ENCODE data around the gene ZCCHC10. TPM values are rescaled to one million over a fixed set of nuclear protein-coding genes. Genes with fewer than 3 reads are reported as not detected.
A peak's percentile ranks its signal among the peaks of the same experiment; 100 is the strongest.

Gene ZCCHC10
- total and polyA plus RNA-seq, 9 of the 15 experiments (the other 6 are each of a cell fraction or from before 2014, with no cell fraction given) = 11.9 to 146 (median 51.8) TPM

DNA sequence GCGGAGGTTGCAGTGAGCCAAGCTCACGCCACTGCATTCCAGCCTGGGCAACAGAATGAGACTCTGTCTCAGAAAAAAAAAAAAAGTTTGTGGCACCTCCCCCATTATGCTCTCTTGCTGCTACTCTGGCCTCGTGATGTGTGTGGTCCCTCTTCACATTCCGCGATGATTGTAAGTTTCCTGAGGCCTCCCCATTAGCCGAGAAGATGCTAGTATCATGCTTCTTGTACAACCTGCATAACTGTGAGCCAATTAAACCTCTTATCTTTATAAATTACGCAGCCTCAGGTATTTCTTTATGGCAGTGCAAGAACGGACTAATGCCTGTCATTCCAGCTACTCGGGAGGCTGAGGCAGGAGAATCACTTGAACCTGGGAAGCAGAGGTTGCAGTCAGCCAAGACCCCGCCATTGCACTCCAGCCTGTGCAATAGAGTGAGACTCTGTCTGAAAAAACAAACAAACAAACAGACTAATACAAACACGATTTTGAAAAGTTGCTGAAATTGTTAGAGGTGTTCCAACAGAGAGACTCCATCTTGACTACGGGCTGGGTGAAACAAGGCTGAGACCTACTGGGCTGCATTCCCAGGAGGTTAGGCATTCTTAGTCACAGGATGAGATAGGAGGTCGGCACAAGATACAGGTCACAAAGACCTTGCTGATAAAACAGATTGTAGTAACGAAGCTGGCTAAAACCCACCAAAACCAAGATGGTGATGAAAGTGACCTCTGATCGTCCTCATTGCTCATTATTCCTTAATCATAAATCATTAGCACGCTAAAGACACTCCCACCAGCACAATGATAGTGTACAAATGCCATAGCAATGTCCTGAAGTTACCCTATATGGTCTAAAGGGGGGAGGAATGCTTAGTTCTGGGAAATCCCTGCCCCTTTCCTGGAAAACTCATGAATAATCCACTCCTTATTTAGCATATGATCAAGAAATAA, 54.6 kb downstream of the ZCCHC10 start (continued):
- TF ChIP-seq MCM7 (IDR thresholded peaks at IDR 0.05) (no peak), GABPA (tag; conservative IDR thresholded peaks at IDR 0.05; ENCODE audit: low read depth) (no peak), ZNF316 (IDR thresholded peaks at IDR 0.05) (peak; percentile 23; the same call in 1 of the 2 replicates)
- TF ChIP-seq, protein P1, sequence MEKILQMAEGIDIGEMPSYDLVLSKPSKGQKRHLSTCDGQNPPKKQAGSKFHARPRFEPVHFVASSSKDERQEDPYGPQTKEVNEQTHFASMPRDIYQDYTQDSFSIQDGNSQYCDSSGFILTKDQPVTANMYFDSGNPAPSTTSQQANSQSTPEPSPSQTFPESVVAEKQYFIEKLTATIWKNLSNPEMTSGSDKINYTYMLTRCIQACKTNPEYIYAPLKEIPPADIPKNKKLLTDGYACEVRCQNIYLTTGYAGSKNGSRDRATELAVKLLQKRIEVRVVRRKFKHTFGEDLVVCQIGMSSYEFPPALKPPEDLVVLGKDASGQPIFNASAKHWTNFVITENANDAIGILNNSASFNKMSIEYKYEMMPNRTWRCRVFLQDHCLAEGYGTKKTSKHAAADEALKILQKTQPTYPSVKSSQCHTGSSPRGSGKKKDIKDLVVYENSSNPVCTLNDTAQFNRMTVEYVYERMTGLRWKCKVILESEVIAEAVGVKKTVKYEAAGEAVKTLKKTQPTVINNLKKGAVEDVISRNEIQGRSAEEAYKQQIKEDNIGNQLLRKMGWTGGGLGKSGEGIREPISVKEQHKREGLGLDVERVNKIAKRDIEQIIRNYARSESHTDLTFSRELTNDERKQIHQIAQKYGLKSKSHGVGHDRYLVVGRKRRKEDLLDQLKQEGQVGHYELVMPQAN (IDR thresholded peaks at IDR 0.05; ENCODE audit: borderline replicate concordance) = no peak
- TF ChIP-seq, protein P2, sequence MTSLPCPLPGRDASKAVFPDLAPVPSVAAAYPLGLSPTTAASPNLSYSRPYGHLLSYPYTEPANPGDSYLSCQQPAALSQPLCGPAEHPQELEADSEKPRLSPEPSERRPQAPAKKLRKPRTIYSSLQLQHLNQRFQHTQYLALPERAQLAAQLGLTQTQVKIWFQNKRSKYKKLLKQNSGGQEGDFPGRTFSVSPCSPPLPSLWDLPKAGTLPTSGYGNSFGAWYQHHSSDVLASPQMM (CRISPR knock-in tag; IDR thresholded peaks at IDR 0.05) = no peak
- TF ChIP-seq, protein P3, sequence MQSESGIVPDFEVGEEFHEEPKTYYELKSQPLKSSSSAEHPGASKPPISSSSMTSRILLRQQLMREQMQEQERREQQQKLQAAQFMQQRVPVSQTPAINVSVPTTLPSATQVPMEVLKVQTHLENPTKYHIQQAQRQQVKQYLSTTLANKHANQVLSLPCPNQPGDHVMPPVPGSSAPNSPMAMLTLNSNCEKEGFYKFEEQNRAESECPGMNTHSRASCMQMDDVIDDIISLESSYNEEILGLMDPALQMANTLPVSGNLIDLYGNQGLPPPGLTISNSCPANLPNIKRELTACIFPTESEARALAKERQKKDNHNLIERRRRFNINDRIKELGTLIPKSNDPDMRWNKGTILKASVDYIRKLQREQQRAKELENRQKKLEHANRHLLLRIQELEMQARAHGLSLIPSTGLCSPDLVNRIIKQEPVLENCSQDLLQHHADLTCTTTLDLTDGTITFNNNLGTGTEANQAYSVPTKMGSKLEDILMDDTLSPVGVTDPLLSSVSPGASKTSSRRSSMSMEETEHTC (IDR thresholded peaks at IDR 0.05) = no peak
- TF ChIP-seq, protein P4, sequence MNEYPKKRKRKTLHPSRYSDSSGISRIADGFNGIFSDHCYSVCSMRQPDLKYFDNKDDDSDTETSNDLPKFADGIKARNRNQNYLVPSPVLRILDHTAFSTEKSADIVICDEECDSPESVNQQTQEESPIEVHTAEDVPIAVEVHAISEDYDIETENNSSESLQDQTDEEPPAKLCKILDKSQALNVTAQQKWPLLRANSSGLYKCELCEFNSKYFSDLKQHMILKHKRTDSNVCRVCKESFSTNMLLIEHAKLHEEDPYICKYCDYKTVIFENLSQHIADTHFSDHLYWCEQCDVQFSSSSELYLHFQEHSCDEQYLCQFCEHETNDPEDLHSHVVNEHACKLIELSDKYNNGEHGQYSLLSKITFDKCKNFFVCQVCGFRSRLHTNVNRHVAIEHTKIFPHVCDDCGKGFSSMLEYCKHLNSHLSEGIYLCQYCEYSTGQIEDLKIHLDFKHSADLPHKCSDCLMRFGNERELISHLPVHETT (CRISPR knock-in tag; conservative IDR thresholded peaks at IDR 0.05 in 1 of 2, IDR thresholded peaks at IDR 0.05 in 1 of 2) = peak in 1 of 2 experiments; percentile 89; a peak in 2 of 4 replicates
